WTC11 (cell line): ENCODE measurements around the gene CRB1. TPM values are rescaled to one million over a fixed set of nuclear protein-coding genes. Genes with fewer than 3 reads are reported as not detected.
A peak's percentile ranks its signal among the peaks of the same experiment; 100 is the strongest.

Source experiments
- ATAC-seq: fragments of 200-7000 bp; cut with Tn5 transposase; 2 replicates; pipeline ENCODE4 v1.10.0; 2021; ENCODE audit warnings: mild to moderate bottlenecking, moderate library complexity
- CTCF ChIA-PET: fragments of 300-600 bp; sonication (Branson Sonifier 250); formaldehyde crosslinking; loops from one replicate; lab custom pipeline; 2021; ENCODE audit warnings: antibody characterized with exemption; lab: Charles Lee
- POLR2A ChIA-PET: fragments of 350-600 bp; sonication (Branson Sonifier 250); formaldehyde crosslinking; loops from one replicate; lab custom pipeline; 2021; ENCODE audit warnings: antibody characterized with exemption; lab: Charles Lee
- DNase-seq: peaks from one replicate; pipeline ENCODE4 v3.0.0; 2021; ENCODE audit warnings: low spot score
- H3K27ac Mint-ChIP-seq: 2 replicates; pipeline ENCODE4 v1.8.0; 2021; ENCODE audit warnings: mixed read lengths
- H3K27me3 Mint-ChIP-seq: 2 replicates; pipeline ENCODE4 v1.8.0; 2021; ENCODE audit warnings: low read depth, mild to moderate bottlenecking, moderate library complexity, mixed read lengths
- H3K36me3 Mint-ChIP-seq: 2 replicates; pipeline ENCODE4 v1.8.0; 2021; ENCODE audit warnings: mixed read lengths
- H3K4me1 Mint-ChIP-seq: 2 replicates; pipeline ENCODE4 v1.8.0; 2022; ENCODE audit warnings: mixed read lengths
- H3K4me3 Mint-ChIP-seq: 2 replicates; pipeline ENCODE4 v1.8.0; 2021; ENCODE audit warnings: mild to moderate bottlenecking, moderate library complexity, mixed read lengths
- H3K9me3 Mint-ChIP-seq: 2 replicates; pipeline ENCODE4 v1.8.0; 2021; ENCODE audit warnings: mixed read lengths
- ATF3 ChIP-seq: sonication (generic); formaldehyde crosslinking; conservative IDR thresholded peaks from 2 replicates; pipeline ENCODE4 v1.8.1; 2022; ENCODE audit warnings: mild to moderate bottlenecking, missing genetic modification reagents
- CDX4 ChIP-seq: fragments of 250-450 bp; sonication (Bioruptor Pico); IDR thresholded peaks from 2 replicates; pipeline ENCODE4 v1.9.0; 2021; ENCODE audit warnings: moderate library complexity, mild to moderate bottlenecking, inconsistent platforms, borderline replicate concordance
- E2F5 ChIP-seq: sonication (generic); formaldehyde crosslinking; IDR thresholded peaks from 2 replicates; pipeline ENCODE4 v1.8.1; 2022; ENCODE audit warnings: mild to moderate bottlenecking, moderate library complexity, missing genetic modification reagents
- GABPB1 ChIP-seq: sonication (generic); formaldehyde crosslinking; IDR thresholded peaks from 2 replicates; pipeline ENCODE4 v1.8.1; 2023; ENCODE audit warnings: mild to moderate bottlenecking, missing genetic modification reagents
- HMGA2 ChIP-seq: fragments of 250-450 bp; sonication (Bioruptor Pico); IDR thresholded peaks from 2 replicates; pipeline ENCODE4 v1.4.0; 2021; ENCODE audit warnings: mild to moderate bottlenecking, moderate library complexity
- IRF1 ChIP-seq: sonication (generic); formaldehyde crosslinking; IDR thresholded peaks from 2 replicates; pipeline ENCODE4 v1.8.0; 2023; ENCODE audit warnings: missing genetic modification reagents
- KAT7 ChIP-seq: sonication (generic); formaldehyde crosslinking; IDR thresholded peaks from 2 replicates; pipeline ENCODE4 v1.8.1; 2023; ENCODE audit warnings: missing genetic modification reagents, mild to moderate bottlenecking, borderline replicate concordance
- MLX ChIP-seq: sonication (generic); formaldehyde crosslinking; IDR thresholded peaks from 2 replicates; pipeline ENCODE4 v1.8.1; 2023; ENCODE audit warnings: mild to moderate bottlenecking, missing genetic modification reagents, moderate library complexity
- NR1H2 ChIP-seq: sonication (generic); formaldehyde crosslinking; IDR thresholded peaks from 2 replicates; pipeline ENCODE4 v1.9.0; 2021; ENCODE audit warnings: mild to moderate bottlenecking, moderate library complexity, missing genetic modification reagents
- PRDM15 ChIP-seq: sonication (generic); formaldehyde crosslinking; IDR thresholded peaks from 2 replicates; pipeline ENCODE4 v1.8.0; 2022; ENCODE audit warnings: missing genetic modification reagents
- STAT6 ChIP-seq: sonication (generic); formaldehyde crosslinking; conservative IDR thresholded peaks from 2 replicates; pipeline ENCODE4 v1.8.1; 2023; ENCODE audit warnings: mild to moderate bottlenecking, low read depth, missing genetic modification reagents, moderate library complexity
- ZBTB43 ChIP-seq: sonication (generic); formaldehyde crosslinking; IDR thresholded peaks from 2 replicates; pipeline ENCODE4 v1.8.1; 2023; ENCODE audit warnings: mild to moderate bottlenecking, missing genetic modification reagents
- ZNF281 ChIP-seq: sonication (generic); formaldehyde crosslinking; IDR thresholded peaks from 2 replicates; pipeline ENCODE4 v1.8.0; 2023; ENCODE audit warnings: mild to moderate bottlenecking, missing genetic modification reagents
- ZNF317 ChIP-seq: sonication (generic); formaldehyde crosslinking; IDR thresholded peaks from 2 replicates; pipeline ENCODE4 v1.8.1; 2023; ENCODE audit warnings: low read depth, mild to moderate bottlenecking, moderate library complexity, missing genetic modification reagents, borderline replicate concordance
- ZNF423 ChIP-seq: fragments of 250-450 bp; sonication (Bioruptor Pico); IDR thresholded peaks from 2 replicates; pipeline ENCODE4 v2.1.2; 2022; ENCODE audit warnings: mild to moderate bottlenecking, moderate library complexity
- ZNF671 ChIP-seq: fragments of 250-450 bp; sonication (Bioruptor Pico); IDR thresholded peaks from 2 replicates; pipeline ENCODE4 v1.8.0; 2021; ENCODE audit warnings: mild to moderate bottlenecking
- total RNA-seq: library from RNA; stranded (reverse); gene quantifications from 3 replicates; pipeline ENCODE4 v1.2.3, GENCODE V29; 2021

The CRB1 gene
- total RNA-seq, 1 experiment from 2014 or later = 0.11 TPM

- TF ChIP-seq PRDM15 (CRISPR knock-in tag) (no peak), CDX4 (no peak), ZNF671 (CRISPR knock-in tag) (no peak), ATF3 (CRISPR knock-in tag) (no peak)
Observed at GRCh38 chr1:197480446-197480845, 212.4 kb downstream of the CRB1 start (continued).

- TF ChIP-seq ZNF423 (CRISPR knock-in tag) (no peak), NR1H2 (CRISPR knock-in tag) (no peak), ZNF317 (CRISPR knock-in tag) (no peak), GABPB1 (CRISPR knock-in tag) (no peak), ZNF281 (CRISPR knock-in tag) (no peak), HMGA2 (no peak)
- no peak for DNase-seq
- Mint-ChIP-seq H3K4me1 (0 out of 2 replicates have a peak, but pooled peaks cover 6% of the 10 kb centered on the region), H3K4me3 (no peak overlapping the region), H3K27me3 (no peaks in the 10 kb centered on the region; the same call in 1 of the 2 replicates), H3K27ac (no peak overlapping the region), H3K9me3 (no peaks in the 10 kb centered on the region), H3K36me3 (no peaks in the 10 kb centered on the region)
- POLR2A ChIA-PET = no interaction called here
- ATAC-seq = peak; percentile 55; the same call in 1 of the 2 replicates
- CTCF ChIA-PET = interaction anchor here (1.2 kb wide), 1 partner anchor 81 kb away, joined by 3 read pairs; no protein-coding TSS in a partner anchor
Observed at GRCh38 chr1:197481101-197481500, 213.0 kb downstream of the CRB1 start.

- ChIA-PET POLR2A (interaction anchor here (1.0 kb wide), 1 partner anchor 13 kb away, joined by 6 read pairs; no protein-coding TSS in a partner anchor), CTCF (interaction anchor here (0.6 kb wide), 1 partner anchor 762 kb away, joined by 4 read pairs; no protein-coding TSS in a partner anchor)
- Mint-ChIP-seq H3K36me3 (no peaks in the 10 kb centered on the region), H3K27ac (no peak overlapping the region), H3K9me3 (no peaks in the 10 kb centered on the region), H3K27me3 (no peaks in the 10 kb centered on the region), H3K4me1 (0 out of 2 replicates have a peak, but pooled peaks cover 2% of the 10 kb centered on the region), H3K4me3 (no peak overlapping the region)
- TF ChIP-seq E2F5 (CRISPR knock-in tag) (no peak), STAT6 (CRISPR knock-in tag) (no peak), ZBTB43 (CRISPR knock-in tag) (no peak), KAT7 (CRISPR knock-in tag) (no peak), MLX (CRISPR knock-in tag) (no peak), IRF1 (CRISPR knock-in tag) (no peak)
- DNase-seq (no peak), ATAC-seq (no peak)
Observed at GRCh38 chr1:197485790-197486189, 217.7 kb downstream of the CRB1 start.
